OCI-LY7 (cell line): ENCODE measurements around the gene XRCC4. TPM values are rescaled to one million over a fixed set of nuclear protein-coding genes. Genes with fewer than 3 reads are reported as not detected.

Experiments used
- BruUV-seq: library from RNA; stranded (reverse); fragments of 400-500 nt; replicated peaks from 2 replicates; lab custom pipeline; 2021; lab: Mats Ljungman, UMichigan
- CTCF ChIA-PET: fragments of 300-600 bp; sonication (Branson Sonifier 250); formaldehyde crosslinking; loops from one replicate; lab custom pipeline; 2022; ENCODE audit warnings: antibody characterized with exemption; ENCODE audit not compliant: unreplicated experiment; lab: Charles Lee
- POLR2A ChIA-PET: fragments of 300-600 bp; sonication (Branson Sonifier 250); formaldehyde crosslinking; loops from one replicate; lab custom pipeline; 2022; ENCODE audit warnings: antibody characterized with exemption; lab: Charles Lee
- DNase-seq: peaks from one replicate; pipeline ENCODE4 v3.0.0-alpha.2; 2015; ENCODE audit warnings: low spot score
- H2AFZ ChIP-seq: fragments of 200-600 bp; sonication (generic), shearing (Covaris generic); 2 replicates; pipeline ENCODE4 v1.6.1; 2014; ENCODE audit warnings: mild to moderate bottlenecking, antibody characterized with exemption, low read length, moderate library complexity
- H3K27ac ChIP-seq: fragments of 200-600 bp; sonication (generic); 2 replicates; pipeline ENCODE4 v1.5.1; 2014; ENCODE audit warnings: mixed run types, low read depth, mild to moderate bottlenecking, moderate library complexity, low read length, inconsistent platforms; ENCODE audit not compliant: poor library complexity, severe bottlenecking
- H3K36me3 ChIP-seq: fragments of 200-600 bp; sonication (generic); 2 replicates; pipeline ENCODE4 v1.6.1; 2014; ENCODE audit warnings: mild to moderate bottlenecking, antibody characterized with exemption, low read length, moderate library complexity, mixed read lengths; ENCODE audit not compliant: insufficient read depth
- H3K4me1 ChIP-seq: fragments of 200-600 bp; sonication (generic); 2 replicates; pipeline ENCODE4 v1.5.1; 2014; ENCODE audit warnings: mild to moderate bottlenecking, low read length; ENCODE audit not compliant: insufficient read depth, poor library complexity, severe bottlenecking
- H3K4me2 ChIP-seq: fragments of 200-600 bp; sonication (generic); 2 replicates; pipeline ENCODE4 v1.6.1; 2014; ENCODE audit warnings: mild to moderate bottlenecking, low read length
- H3K4me3 ChIP-seq: fragments of 200-600 bp; sonication (generic); 2 replicates; pipeline ENCODE4 v1.5.1; 2014; ENCODE audit warnings: mild to moderate bottlenecking, low read depth, low read length; ENCODE audit not compliant: poor library complexity, severe bottlenecking
- H3K79me2 ChIP-seq: fragments of 200-600 bp; sonication (generic); 2 replicates; pipeline ENCODE4 v1.6.1; 2016; ENCODE audit warnings: low read depth, mild to moderate bottlenecking, low read length, moderate library complexity, mixed read lengths; ENCODE audit not compliant: insufficient read depth
- H3K9me2 ChIP-seq: fragments of 200-600 bp; sonication (generic); 2 replicates; pipeline ENCODE4 v1.6.1; 2016; ENCODE audit warnings: mild to moderate bottlenecking, low read length, mixed read lengths; ENCODE audit not compliant: insufficient read depth
- H3K9me3 ChIP-seq: fragments of 200-600 bp; sonication (generic); 2 replicates; pipeline ENCODE4 v1.6.1; 2014; ENCODE audit warnings: mild to moderate bottlenecking, mixed run types, low read length, mixed read lengths
- H4K20me1 ChIP-seq: fragments of 200-600 bp; sonication (generic); 2 replicates; pipeline ENCODE4 v1.6.1; 2014; ENCODE audit warnings: mild to moderate bottlenecking, antibody characterized with exemption, low read length, moderate library complexity, mixed read lengths; ENCODE audit not compliant: insufficient read depth
- CTCF ChIP-seq: fragments of 200-600 bp; sonication (generic); conservative IDR thresholded peaks from 2 replicates; pipeline ENCODE4 v1.5.1; 2014; ENCODE audit warnings: mild to moderate bottlenecking, antibody characterized with exemption, low read length, moderate library complexity, mixed read lengths
- EZH2phosphoT487 ChIP-seq: fragments of 200-600 bp; sonication (generic); IDR thresholded peaks from 2 replicates; pipeline ENCODE4 v1.6.1; 2018; ENCODE audit warnings: low read depth, borderline replicate concordance, mild to moderate bottlenecking, mixed run types, antibody characterized with exemption, low read length, moderate library complexity, mixed read lengths
- intact Hi-C: fragments of 100-400 bp; cut with micrococcal nuclease; formaldehyde crosslinking; loops from one replicate; pipeline ENCODE4 v1.10.0; 2022; ENCODE audit not compliant: unreplicated experiment
- total RNA-seq, 2 experiments: library from RNA; depleted of rRNA in 1 of 2; stranded (reverse); fragments of >200 nt in 1 of 2; shearing (Covaris generic) in 1 of 2; gene quantifications; 2 replicates each; pipeline ENCODE4 v1.2.3, GENCODE V29; 2014 to 2022

XRCC4 gene
- total RNA-seq, 2 experiments from 2014 or later, result 14.5 to 23.3 TPM

- Histone ChIP-seq H3K36me3 (no peaks in the 10 kb centered on the region), H3K4me3 (no peak overlapping the region), H2AFZ (no peak overlapping the region), H3K9me3 (no peaks in the 10 kb centered on the region), H4K20me1 (no peaks in the 10 kb centered on the region), H3K9me2 (0 out of 2 replicates have a peak, but pooled peaks cover 4% of the 10 kb centered on the region), H3K79me2 (no peaks in the 10 kb centered on the region), H3K4me1 (no peaks in the 10 kb centered on the region), H3K4me2 (no peak overlapping the region), H3K27ac (no peak overlapping the region)
- POLR2A ChIA-PET, result no interaction called here
- BruUV-seq, result no TSS peak
- no peak for TF ChIP-seq CTCF
- no peak for TF ChIP-seq EZH2phosphoT487
- intact Hi-C loops, result no loop called here
- no peak for DNase-seq
- CTCF ChIA-PET, result no interaction called here
These were observed 254.5 kb downstream of the XRCC4 start for GRCh38 chr5:83331842-83332241.

- CTCF ChIA-PET, result no interaction called here
- POLR2A ChIA-PET, result interaction anchor here (0.5 kb wide), 1 partner anchor 1106 kb away, joined by 3 read pairs; no protein-coding TSS in a partner anchor
- H3K4me1 ChIP-seq, result no peaks in the 10 kb centered on the region
These were observed 260.2 kb downstream of the XRCC4 start for GRCh38 chr5:83337453-83338035.

More at GRCh38 chr5:83337453-83338035, 260.2 kb downstream of the XRCC4 start:
- no peak overlapping the region for H3K4me3 ChIP-seq
- no peaks in the 10 kb centered on the region for H3K9me3 ChIP-seq
- TF ChIP-seq EZH2phosphoT487, result no peak
- TF ChIP-seq CTCF, result no peak
- DNase-seq, result no peak
- no TSS peak for BruUV-seq
- no peak overlapping the region for H2AFZ ChIP-seq
- no peaks in the 10 kb centered on the region for H3K36me3 ChIP-seq
- intact Hi-C loops, result no loop called here
- no peaks in the 10 kb centered on the region for H3K9me2 ChIP-seq
- no peaks in the 10 kb centered on the region for H4K20me1 ChIP-seq
- no peaks in the 10 kb centered on the region for H3K79me2 ChIP-seq
- no peak overlapping the region for H3K27ac ChIP-seq
- no peak overlapping the region for H3K4me2 ChIP-seq
